HUES6 (cell line): ENCODE data around the gene TSSK2.

ENCODE experiments used
- H3K27ac ChIP-seq: 2 replicates; pipeline ENCODE4 v1.7.0; 2013; ENCODE audit warnings: low read depth, mild to moderate bottlenecking, low read length, inconsistent platforms
- H3K27me3 ChIP-seq: 2 replicates; pipeline ENCODE4 v1.6.1; 2013; ENCODE audit warnings: low read length; ENCODE audit not compliant: control insufficient read depth, insufficient read depth
- H3K36me3 ChIP-seq: 2 replicates; pipeline ENCODE4 v1.6.1; 2013; ENCODE audit warnings: low read length; ENCODE audit not compliant: control insufficient read depth, insufficient read depth
- H3K4me1 ChIP-seq: 2 replicates; pipeline ENCODE4 v1.6.1; 2013; ENCODE audit warnings: low read length; ENCODE audit not compliant: control insufficient read depth, insufficient read depth
- H3K4me3 ChIP-seq: 2 replicates; pipeline ENCODE4 v1.5.1; 2013; ENCODE audit warnings: low read depth, low read length
- H3K9ac ChIP-seq: one replicate; pipeline ENCODE4 v1.6.1; 2013; ENCODE audit warnings: mild to moderate bottlenecking, low read length
- H3K9me3 ChIP-seq: 2 replicates; pipeline ENCODE4 v1.6.1; 2013; ENCODE audit warnings: low read depth, low read length; ENCODE audit not compliant: control insufficient read depth, insufficient read depth

TSSK2 gene

GRCh38 chr22:19125474-19126308 is 5.4 kb upstream of the TSSK2 start:
- Histone ChIP-seq H3K4me1 (peaks cover 3% of the 10 kb centered on the region), H3K9me3 (no peaks in the 10 kb centered on the region), H3K36me3 (no peaks in the 10 kb centered on the region), H3K4me3 (no peak overlapping the region), H3K27ac (no peak overlapping the region), H3K9ac (no peak overlapping the region), H3K27me3 (peaks cover 4% of the 10 kb centered on the region; the same call in 1 of the 2 replicates)

GRCh38 chr22:19126309-19127273 is 4.5 kb upstream of the TSSK2 start:
- Histone ChIP-seq H3K9me3 (no peaks in the 10 kb centered on the region), H3K27ac (no peak overlapping the region), H3K4me3 (no peak overlapping the region), H3K36me3 (peaks cover 3% of the 10 kb centered on the region; the same call in 1 of the 2 replicates), H3K4me1 (no peaks in the 10 kb centered on the region), H3K9ac (no peak overlapping the region), H3K27me3 (peaks cover 4% of the 10 kb centered on the region; the same call in 1 of the 2 replicates)

GRCh38 chr22:19127329-19128008 is 3.6 kb upstream of the TSSK2 start:
- Histone ChIP-seq H3K9me3 (no peaks in the 10 kb centered on the region), H3K9ac (no peak overlapping the region), H3K36me3 (peaks cover 12% of the 10 kb centered on the region), H3K27ac (no peak overlapping the region), H3K27me3 (peaks cover 4% of the 10 kb centered on the region; the same call in 1 of the 2 replicates), H3K4me1 (no peaks in the 10 kb centered on the region), H3K4me3 (no peak overlapping the region)

GRCh38 chr22:19128009-19128401 is 3.1 kb upstream of the TSSK2 start:
- Histone ChIP-seq H3K27ac (no peak overlapping the region), H3K36me3 (peaks cover 16% of the 10 kb centered on the region), H3K9me3 (no peaks in the 10 kb centered on the region), H3K27me3 (peaks cover 4% of the 10 kb centered on the region; the same call in 1 of the 2 replicates), H3K4me3 (no peak overlapping the region), H3K4me1 (no peaks in the 10 kb centered on the region), H3K9ac (no peak overlapping the region)

GRCh38 chr22:19128946-19129727 is 2.0 kb upstream of the TSSK2 start:
- H3K27me3 ChIP-seq = peaks cover 4% of the 10 kb centered on the region; the same call in 1 of the 2 replicates
- peaks cover 28% of the 10 kb centered on the region for H3K36me3 ChIP-seq
- no peak overlapping the region for H3K4me3 ChIP-seq
- no peak overlapping the region for H3K27ac ChIP-seq
- H3K9me3 ChIP-seq = no peaks in the 10 kb centered on the region
- H3K4me1 ChIP-seq = no peaks in the 10 kb centered on the region
- H3K9ac ChIP-seq = no peak overlapping the region

GRCh38 chr22:19129871-19130270 is 1.2 kb upstream of the TSSK2 start:
- Histone ChIP-seq H3K9ac (no peak overlapping the region), H3K9me3 (no peaks in the 10 kb centered on the region), H3K27ac (no peak overlapping the region), H3K4me1 (no peaks in the 10 kb centered on the region), H3K27me3 (peaks cover 2% of the 10 kb centered on the region; the same call in 1 of the 2 replicates), H3K4me3 (no peak overlapping the region), H3K36me3 (peaks cover 35% of the 10 kb centered on the region)

GRCh38 chr22:19131685-19132015 is 542 bp downstream of the TSSK2 start:
- H3K4me3 ChIP-seq = no peak overlapping the region
- peaks cover 49% of the 10 kb centered on the region for H3K36me3 ChIP-seq
- H3K4me1 ChIP-seq = no peaks in the 10 kb centered on the region
- no peaks in the 10 kb centered on the region for H3K27me3 ChIP-seq
- no peaks in the 10 kb centered on the region for H3K9me3 ChIP-seq
- no peak overlapping the region for H3K9ac ChIP-seq
- H3K27ac ChIP-seq = no peak overlapping the region

- no peaks in the 10 kb centered on the region for H3K4me1 ChIP-seq
- no peaks in the 10 kb centered on the region for H3K27me3 ChIP-seq
- no peak overlapping the region for H3K9ac ChIP-seq
- peaks cover 54% of the 10 kb centered on the region for H3K36me3 ChIP-seq
- no peaks in the 10 kb centered on the region for H3K9me3 ChIP-seq
- no peak overlapping the region for H3K27ac ChIP-seq
- no peak overlapping the region for H3K4me3 ChIP-seq
Measured at GRCh38 chr22:19132153-19132552, 1.0 kb downstream of the TSSK2 start.

- H3K27ac ChIP-seq = no peak overlapping the region
- H3K4me1 ChIP-seq = no peaks in the 10 kb centered on the region
- no peak overlapping the region for H3K4me3 ChIP-seq
- H3K9ac ChIP-seq = no peak overlapping the region
- H3K9me3 ChIP-seq = no peaks in the 10 kb centered on the region
- no peaks in the 10 kb centered on the region for H3K27me3 ChIP-seq
- peaks cover 61% of the 10 kb centered on the region for H3K36me3 ChIP-seq
Measured at GRCh38 chr22:19132693-19133400, 1.7 kb downstream of the TSSK2 start.

GRCh38 chr22:19133561-19133960 is 2.5 kb downstream of the TSSK2 start:
- no peaks in the 10 kb centered on the region for H3K27me3 ChIP-seq
- H3K27ac ChIP-seq = no peak overlapping the region
- H3K4me1 ChIP-seq = no peaks in the 10 kb centered on the region
- no peak overlapping the region for H3K4me3 ChIP-seq
- peak overlapping the region; percentile 6 for H3K9ac ChIP-seq
- no peaks in the 10 kb centered on the region for H3K9me3 ChIP-seq
- peaks cover 68% of the 10 kb centered on the region for H3K36me3 ChIP-seq
